Cortex of kidney (tissue), 1 donor: ENCODE data around the gene SCYGR7.

ENCODE experiments used
- DNase-seq: peaks from one replicate; lab custom pipeline; 2025; lab: John Stamatoyannopoulos, UW

Gene SCYGR7

GRCh38 chr2:227759411-227760118 lies 31.4 kb downstream of the SCYGR7 start:
- no peak for DNase-seq

GRCh38 chr2:227761740-227762476 lies 33.8 kb downstream of the SCYGR7 start:
- no peak for DNase-seq

- DNase-seq: no peak
Measured at GRCh38 chr2:227765788-227766372, 37.7 kb downstream of the SCYGR7 start.

- DNase-seq: no peak
Measured at GRCh38 chr2:227766373-227766883, 38.3 kb downstream of the SCYGR7 start.

GRCh38 chr2:227767830-227768229 lies 39.7 kb downstream of the SCYGR7 start:
- no peak for DNase-seq

- DNase-seq: no peak
Measured at GRCh38 chr2:227772197-227772661, 44.1 kb downstream of the SCYGR7 start.

GRCh38 chr2:227772932-227773331 lies 44.8 kb downstream of the SCYGR7 start:
- DNase-seq: no peak

- no peak for DNase-seq
Measured at GRCh38 chr2:227774011-227774624, 46.0 kb downstream of the SCYGR7 start.

- no peak for DNase-seq
Measured at GRCh38 chr2:227774895-227775842, 47.0 kb downstream of the SCYGR7 start.
